ENCODE results near the gene KIAA1328.
"Not testable (repeated sequence)": the region's sequence is repeated elsewhere in the genome, so short reads cannot be mapped to it uniquely, and the experiment has no call there.

KIAA1328 gene

DNA sequence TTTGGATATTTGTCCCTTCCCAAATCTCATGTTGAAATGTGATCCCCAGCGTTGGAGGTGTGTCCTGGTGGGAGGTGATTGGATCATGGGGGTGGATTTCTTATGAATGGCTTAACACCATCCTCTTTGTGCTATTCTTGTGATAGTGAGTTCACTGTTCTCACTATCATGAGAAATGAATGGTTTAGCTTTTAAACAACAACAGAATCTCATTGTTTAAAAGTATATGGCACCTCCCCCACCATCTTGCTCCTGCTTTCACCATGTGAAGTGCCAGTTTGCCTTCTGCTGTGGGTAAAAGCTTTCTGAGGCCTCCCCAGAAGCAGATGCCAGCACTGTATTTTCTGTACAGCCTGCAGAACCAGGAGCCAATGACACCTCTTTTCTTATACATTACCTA lies 38.1 kb downstream of the KIAA1328 start:
- intact Hi-C loops (cut with DNase I), result no loop called here
- peak in 5 of 42 donors; percentile 9 to 21 (median 19) for DNase-seq

DNA sequence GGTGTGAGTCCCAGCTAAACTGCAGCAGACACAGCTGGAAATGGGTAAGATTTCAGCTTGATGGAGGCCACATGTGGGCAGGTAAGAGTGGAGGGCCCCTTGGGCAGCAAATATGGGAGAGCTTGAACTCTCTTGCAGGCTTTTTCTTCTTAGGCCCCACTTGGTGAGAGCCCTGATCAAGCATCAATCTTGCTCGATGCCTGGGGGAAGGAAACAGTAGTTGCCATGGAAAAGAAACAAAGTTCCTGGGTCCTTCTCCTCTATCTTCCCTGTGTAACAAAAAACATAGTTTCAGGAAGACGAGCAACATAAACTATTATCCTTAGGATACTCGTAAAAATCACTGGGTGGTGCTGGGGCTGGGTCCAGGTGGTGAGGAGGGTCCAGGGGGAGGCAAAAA lies 42.9 kb downstream of the KIAA1328 start:
- no peak for DNase-seq
- intact Hi-C loops (cut with DNase I), result no loop called here

DNA sequence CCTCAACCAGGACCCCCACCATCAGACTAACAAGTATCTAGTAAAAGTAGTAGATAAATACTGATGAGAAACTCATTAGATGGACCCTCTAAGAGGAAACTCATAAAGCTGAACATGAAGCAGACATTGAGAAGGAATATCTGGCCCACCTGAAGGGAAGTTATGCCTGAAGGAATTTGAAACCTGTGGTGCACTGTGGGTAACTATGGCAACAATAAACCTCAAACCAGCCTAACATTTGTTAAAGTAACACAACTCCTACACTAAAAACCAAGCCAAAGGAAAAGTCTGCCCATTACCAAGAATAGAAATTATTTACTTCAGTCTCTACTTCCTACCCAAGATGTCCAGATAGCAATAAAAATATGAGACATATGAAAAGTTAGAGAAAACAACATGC lies 43.4 kb downstream of the KIAA1328 start:
- no peak for DNase-seq
- intact Hi-C loops (cut with DNase I), result no loop called here

DNA sequence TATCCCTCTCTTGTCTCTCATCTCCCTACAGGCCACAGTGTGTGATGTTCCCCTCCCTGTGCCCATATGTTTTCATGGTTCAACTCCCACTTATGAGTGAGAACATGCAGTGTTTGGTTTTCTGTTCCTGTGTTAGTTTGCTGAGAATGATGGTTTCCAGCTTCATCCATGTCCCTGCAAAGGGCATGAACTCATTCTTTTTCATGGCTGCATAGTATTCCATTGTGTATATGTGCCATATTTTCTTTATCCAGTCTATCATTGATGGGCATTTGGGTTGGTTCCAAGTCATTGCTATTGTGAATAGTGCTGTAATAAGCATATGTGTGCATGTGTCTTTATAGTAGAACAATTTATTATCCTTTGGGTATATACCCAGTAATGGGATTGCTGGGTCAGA lies 44.9 kb downstream of the KIAA1328 start:
- intact Hi-C loops (cut with DNase I); DNase-seq: not testable (repeated sequence)

DNA sequence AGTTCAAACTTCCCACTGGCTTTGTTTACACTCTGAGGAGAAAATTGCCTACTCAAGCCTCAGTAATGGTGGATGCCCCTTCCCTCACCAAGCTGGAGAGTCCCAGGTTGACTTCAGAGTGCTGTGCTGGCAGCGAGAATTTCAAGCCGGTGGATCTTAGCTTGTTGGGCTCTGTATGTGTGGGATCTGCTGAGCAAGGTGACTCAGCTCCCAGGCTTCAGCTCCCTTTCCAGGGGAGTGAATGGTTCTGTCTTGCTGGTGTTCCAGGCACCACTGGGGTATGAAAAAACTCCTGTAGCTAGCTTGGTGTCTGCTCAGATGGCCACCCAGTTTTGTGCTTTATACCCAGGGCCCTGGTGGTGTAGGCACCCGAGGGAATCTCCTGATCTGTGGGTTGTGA lies 50.9 kb downstream of the KIAA1328 start:
- DNase-seq, result peak in 9 of 42 donors; percentile 2 to 30 (median 12)
- intact Hi-C loops (cut with DNase I), result not testable (repeated sequence)

DNA sequence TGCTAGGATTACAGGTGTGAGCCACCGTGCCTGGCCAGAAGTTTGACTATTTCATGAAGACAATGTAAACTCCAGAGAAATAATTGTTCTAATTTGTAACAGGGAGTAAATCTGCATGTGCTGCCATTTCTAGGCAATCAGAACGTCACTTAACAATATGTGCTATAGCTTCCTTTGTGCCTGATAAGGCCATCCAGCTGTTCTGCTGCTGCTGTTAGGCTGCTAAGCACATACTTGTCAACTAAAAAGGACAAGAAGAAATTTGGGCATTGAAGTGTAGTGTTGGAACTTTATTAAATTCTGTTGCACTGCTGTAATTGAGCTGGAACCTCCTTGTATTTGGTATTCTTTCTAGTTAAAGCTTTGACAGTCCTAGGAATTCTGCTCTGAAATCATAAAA lies 57.1 kb downstream of the KIAA1328 start:
- intact Hi-C loops (cut with DNase I), result no loop called here
- DNase-seq, result no peak

DNA sequence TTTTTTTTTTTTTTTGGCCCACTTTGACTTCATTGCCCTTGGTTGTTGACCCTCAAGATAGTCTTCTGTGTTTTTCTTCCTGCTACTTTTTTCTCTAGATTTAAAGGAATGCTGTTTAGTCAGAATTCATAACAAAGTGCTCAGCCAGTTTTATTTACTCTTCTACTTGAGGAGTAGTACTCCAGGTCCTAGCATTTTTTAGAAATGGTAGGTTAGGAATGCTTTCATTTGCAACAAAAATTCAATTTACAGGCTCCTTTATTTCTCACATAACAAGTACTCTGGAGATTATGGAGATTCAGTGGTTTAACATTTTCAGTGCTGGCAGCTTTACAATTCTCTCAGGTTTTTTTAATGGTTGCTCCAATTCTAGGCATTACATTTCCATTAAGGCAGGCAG lies 58.2 kb downstream of the KIAA1328 start:
- intact Hi-C loops (cut with DNase I), result no loop called here
- DNase-seq, result no peak

DNA sequence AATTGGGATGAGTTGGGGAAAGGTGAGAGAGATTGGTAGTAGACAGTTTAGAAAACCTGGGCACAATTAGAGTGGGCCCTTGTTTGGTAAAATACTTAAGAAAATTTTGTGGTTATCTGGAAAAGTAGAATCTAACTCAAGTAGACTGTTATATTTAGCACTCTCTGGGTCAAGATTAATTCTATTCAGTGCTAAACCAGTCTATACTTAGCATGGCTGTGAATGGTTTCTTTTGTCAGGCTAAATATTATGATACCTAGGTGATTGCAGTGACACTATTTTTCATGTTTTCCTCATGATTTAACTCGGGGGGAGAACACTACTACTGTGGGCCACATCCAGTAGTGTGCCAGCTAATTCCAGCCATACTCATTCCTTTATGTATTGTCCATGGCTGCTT lies 58.9 kb downstream of the KIAA1328 start:
- no peak for DNase-seq
- intact Hi-C loops (cut with DNase I), result no loop called here

DNA sequence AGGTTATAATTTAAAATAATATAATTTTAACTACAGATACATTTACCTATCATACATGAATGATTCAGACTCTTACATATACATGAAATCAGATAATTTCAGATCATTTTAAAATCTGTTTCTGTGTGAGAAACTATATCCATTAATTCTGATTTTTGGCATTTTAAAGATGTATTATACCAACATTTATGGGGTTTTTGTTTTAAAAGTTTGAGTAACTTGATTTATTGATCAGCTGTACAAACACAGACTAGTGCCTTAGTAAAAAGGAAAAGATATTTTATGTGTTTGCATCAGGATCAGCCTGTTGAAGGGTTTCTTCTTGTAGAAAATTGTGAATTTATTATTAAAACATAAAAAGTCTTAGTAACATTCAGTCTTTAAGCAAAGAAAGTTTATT lies 59.9 kb downstream of the KIAA1328 start:
- intact Hi-C loops (cut with DNase I), result no loop called here
- DNase-seq, result no peak

DNA sequence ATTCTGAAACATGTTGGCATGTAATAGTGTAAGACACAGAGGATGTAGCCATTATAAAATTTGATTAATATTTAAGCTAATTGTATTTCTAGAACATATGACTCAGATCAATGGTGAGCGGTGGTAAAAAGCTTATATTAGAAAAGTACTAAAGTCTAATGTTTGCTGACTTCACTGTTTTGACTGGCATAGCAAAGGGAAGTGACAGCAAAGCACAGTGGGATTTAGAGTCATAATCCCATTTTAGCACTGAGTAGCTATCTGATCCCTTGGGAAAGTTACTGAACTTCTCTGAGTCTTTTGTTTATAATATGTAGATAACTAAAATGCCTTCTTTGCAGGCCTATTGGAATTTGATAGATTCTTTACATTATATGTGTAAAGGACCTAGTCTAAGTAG lies 60.4 kb downstream of the KIAA1328 start:
- intact Hi-C loops (cut with DNase I), result no loop called here
- no peak for DNase-seq

DNA sequence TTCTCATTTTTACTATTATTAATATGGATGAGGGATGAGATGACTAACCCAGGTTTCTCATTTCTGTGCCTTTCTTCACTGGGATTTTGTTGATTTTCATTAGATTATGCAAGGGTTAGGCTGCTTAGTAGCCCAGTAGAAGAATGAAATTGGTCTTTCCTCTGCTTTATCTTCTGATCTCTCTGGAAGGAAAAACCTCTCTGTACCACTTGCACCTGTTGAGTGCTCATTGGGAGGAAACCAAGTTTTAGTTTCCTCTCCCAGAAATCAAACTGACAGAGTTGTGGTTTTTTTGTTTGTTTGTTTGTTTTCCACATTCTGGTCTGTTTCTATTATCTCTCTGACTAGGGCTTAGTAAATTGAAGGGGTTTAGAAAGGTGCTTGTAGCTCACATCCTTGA lies 60.8 kb downstream of the KIAA1328 start:
- DNase-seq, result no peak
- intact Hi-C loops (cut with DNase I), result no loop called here

DNA sequence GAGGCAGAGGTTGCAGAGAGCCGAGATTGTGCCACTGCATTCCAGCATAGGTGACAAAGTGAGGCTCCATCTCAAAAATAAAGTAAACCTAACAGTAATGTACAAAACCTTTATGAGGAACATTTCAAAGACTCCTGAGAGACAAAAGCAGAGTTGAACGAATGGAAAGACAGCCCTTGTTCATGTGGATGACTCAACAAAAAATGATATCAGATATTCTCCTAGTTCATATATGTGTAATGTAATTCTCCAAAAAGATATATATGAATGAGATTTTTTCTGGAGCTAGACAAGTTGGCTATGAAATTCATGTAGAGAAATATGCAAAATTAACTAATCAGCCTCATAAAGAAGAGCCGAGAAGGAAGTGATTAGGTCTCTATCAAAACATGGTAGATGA lies 61.7 kb downstream of the KIAA1328 start:
- intact Hi-C loops (cut with DNase I), result no loop called here
- DNase-seq, result no peak

DNA sequence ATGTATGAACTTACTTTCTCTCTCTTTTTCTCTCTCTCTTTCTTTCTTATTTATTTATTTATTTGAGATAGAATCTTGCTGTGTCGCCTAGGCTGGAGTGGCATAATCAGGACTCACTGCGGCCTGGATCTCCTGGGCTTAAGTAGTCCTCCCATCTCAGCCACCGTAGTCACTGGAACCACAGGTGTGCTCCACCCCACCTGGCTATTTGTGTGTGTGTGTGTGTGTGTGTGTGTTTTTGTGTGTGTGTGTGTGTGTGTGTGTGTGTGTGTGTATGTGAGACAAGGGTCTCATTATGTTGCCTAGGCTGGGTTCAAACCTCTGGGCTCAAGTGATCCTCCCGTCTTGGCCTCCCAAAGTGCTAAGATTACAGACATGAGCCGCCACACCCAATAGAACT lies 64.3 kb downstream of the KIAA1328 start:
- intact Hi-C loops (cut with DNase I), result no loop called here
- no peak for DNase-seq

DNA sequence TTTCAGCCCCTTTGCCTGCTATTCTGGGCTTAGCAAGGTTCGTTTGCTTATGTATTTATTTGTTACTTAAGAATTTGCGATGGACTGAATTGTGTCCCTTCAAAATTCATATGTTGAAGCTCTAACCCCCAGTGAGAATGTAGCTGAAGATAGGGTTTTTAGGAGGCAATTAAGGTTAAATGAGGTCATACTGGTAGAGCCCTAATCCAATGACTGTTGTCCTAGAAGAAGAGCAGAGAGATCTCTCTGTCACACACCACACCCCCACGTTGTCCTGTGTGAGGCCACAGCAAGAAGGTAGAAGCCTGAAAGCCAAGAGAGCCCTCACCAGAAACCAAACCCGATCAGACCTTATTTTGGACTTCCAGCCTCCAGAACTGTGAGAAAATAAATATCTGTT lies 66.7 kb downstream of the KIAA1328 start:
- intact Hi-C loops (cut with DNase I), result no loop called here
- DNase-seq, result no peak

DNA sequence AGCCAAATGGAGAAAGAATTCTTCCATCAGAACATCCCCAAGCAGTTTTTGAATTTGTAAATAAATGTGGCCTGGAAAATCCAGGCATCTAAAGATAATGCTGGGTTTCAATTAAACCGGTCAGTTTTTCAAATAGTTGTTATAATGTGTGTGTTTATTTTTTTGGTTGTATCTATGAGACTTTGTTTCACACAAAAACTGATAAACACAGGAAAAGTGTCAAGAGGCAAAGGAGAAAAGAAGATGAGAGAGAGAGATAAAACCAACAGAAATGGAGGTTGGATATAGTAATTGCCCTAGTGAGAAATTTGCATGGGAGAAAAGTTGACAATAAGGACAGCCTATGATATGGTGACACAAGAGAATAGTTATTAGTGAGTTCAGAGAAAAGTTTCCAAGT lies 68.3 kb downstream of the KIAA1328 start:
- DNase-seq, result no peak
- intact Hi-C loops (cut with DNase I), result no loop called here

DNA sequence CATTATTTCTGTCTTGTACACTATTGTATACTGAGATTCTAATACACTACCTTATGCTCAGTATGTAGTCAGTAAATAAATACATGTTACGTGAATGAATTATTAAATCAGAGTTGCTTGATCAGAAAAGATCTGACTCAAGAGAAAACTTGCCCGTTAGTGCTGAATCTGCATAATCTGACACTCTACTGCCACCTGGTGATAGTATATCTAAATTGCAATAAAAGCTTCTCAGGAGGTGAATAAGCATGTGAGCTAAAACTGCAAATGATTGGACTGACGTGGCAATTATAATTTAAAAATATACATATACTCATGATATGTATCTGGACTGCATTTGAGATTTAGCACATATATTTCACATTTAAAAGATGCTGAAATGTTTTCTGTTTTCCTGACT lies 70.4 kb downstream of the KIAA1328 start:
- intact Hi-C loops (cut with DNase I), result no loop called here
- DNase-seq, result no peak

DNA sequence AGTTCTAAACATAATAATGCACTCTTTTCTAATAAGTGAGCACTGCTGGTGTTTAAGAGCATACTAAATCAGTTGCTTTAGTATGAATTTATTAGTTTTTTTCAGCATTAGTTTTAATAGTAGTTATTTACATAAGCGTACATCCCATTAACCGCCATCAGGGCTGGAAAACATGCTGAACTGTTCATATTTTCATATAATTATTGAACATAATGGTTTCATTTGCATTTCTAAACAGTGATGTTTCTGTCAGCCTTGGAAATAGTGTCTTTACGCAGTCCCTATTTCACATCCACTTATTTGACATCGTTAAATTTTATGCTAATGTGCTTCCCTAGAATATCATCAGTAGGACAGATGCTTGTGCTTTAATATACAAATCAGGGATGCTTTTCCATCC lies 71.5 kb downstream of the KIAA1328 start:
- intact Hi-C loops (cut with DNase I), result no loop called here
- no peak for DNase-seq

DNA sequence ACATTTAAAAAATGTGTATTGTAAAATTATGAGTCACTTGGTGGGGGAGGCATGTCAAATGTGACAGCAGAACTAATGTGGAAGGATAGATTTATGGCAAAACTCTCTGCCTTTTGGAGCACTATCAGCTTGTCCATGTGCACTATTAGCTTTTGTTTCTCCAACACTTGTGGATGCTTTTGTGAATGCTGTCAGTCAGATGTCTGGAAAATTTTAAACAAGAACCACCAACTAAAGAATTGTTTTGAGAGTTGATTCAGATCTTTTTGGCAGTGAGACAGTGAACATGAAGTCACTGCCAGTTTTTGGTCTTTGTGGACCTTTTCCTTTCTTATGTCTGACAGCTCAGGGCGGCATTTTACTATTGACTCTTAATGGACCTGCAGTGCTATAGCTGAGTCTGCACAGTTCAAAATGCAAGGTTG lies 72.4 kb downstream of the KIAA1328 start:
- no peak for DNase-seq
- intact Hi-C loops (cut with DNase I), result no loop called here

DNA sequence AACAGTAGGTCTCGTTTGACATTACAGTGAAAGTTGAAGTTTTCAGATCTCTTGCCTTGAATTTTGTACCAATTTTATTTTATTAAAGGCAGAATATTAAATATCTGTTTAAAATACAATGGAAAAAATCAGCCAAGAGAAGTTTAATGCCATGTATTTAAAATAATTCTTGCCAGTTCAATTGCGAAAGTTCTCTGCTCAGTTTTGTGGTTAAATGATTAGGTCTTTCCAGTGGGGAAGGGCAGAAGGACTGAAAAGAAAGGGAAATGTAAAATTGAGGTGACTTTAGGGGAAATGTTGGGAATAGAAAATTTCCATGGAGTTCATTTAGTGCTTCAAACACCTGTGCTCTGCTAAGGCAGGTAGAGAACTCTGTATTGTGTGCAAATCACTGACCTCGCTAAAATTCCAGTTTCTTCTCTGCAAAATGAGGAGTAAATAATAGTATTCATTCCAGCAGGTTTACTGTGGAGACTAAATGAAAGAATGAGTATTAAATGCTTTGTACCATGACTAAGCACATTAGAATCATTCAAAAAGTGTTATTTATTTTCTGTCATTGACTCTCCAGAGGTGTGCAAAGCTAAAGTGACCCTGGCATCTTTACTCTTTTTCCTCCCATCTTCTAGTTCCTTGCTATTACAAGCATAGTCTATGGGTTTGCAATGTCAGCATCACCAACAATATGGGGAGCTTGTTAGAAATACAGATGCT lies 74.4 kb downstream of the KIAA1328 start:
- intact Hi-C loops (cut with DNase I), result no loop called here
- DNase-seq, result no peak

DNA sequence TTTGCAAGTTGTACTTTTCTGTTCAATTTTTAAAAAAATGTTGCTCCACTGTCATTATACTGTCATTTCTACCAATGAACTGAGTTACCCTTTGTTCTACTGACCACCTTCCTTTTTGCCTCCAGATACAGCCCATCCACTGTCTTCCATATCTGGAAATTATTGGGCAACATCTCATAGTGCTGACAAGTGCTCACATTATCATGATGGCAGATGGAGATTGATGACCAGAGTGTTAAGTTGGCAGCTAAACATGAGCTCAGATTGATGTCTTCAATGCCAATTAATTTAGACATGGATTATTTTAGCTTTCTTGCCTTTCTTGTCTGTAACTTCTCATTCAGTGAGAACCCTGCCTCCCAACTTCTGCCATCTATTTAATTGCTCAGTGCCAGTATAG lies 76.6 kb downstream of the KIAA1328 start:
- no peak for DNase-seq
- intact Hi-C loops (cut with DNase I), result no loop called here

DNA sequence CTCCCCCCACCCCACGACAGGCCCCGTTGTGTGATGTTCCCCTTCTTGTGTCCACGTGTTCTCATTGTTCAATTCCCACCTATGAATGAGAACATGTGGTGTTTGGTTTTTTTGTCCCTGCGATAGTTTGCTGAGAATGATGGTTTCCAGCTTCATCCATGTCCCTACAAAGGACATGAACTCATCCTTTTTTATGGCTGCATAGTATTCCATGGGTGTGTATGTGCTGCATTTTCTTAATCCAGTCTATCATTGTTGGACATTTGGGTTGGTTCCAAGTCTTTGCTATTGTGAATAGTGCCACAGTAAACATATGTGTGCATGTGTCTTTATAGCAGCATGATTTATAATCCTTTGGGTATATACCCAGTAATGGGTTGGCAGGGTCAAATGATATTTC lies 80.4 kb downstream of the KIAA1328 start:
- DNase-seq; intact Hi-C loops (cut with DNase I): not testable (repeated sequence)

DNA sequence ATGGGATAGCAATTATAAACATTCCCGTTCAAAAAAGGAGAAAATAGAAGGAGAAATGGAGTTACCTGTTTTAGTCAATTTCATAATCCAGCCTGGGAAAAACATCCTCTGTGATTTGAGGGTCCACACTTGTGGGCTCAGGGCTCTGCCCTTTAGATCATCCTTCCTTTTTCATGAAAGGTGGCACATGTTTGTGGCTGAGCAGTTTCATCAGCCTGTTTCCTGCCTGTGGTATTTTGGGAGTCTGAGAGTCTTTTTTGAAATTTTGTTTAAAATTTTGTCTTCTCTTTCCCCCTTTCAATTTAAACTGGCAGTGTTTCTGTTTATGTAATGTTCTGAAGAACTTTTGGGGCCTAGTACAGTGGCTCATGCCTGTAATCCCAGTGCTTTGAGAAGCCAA lies 84.0 kb downstream of the KIAA1328 start:
- no peak for DNase-seq
- intact Hi-C loops (cut with DNase I), result no loop called here
